IPS-20b (cell line): Measurements from ENCODE around the gene KRTAP13-4.

Experiments
- H3K27ac ChIP-seq: one replicate; pipeline ENCODE4 v1.5.1; 2013; ENCODE audit warnings: low read length
- H3K27me3 ChIP-seq: 2 replicates; pipeline ENCODE4 v1.6.1; 2013; ENCODE audit warnings: mild to moderate bottlenecking, low read length, inconsistent platforms; ENCODE audit not compliant: insufficient read depth
- H3K36me3 ChIP-seq: 2 replicates; pipeline ENCODE4 v1.6.1; 2013; ENCODE audit warnings: low read depth, mild to moderate bottlenecking, inconsistent platforms, low read length, moderate library complexity; ENCODE audit not compliant: insufficient read depth
- H3K4me1 ChIP-seq: 2 replicates; pipeline ENCODE4 v1.6.1; 2013; ENCODE audit warnings: mild to moderate bottlenecking, control low read depth, inconsistent platforms, low read length, moderate library complexity; ENCODE audit not compliant: insufficient read depth
- H3K4me3 ChIP-seq: 2 replicates; pipeline ENCODE4 v1.5.1; 2013; ENCODE audit warnings: mild to moderate bottlenecking, low read length, inconsistent platforms
- H3K9ac ChIP-seq: 2 replicates; pipeline ENCODE4 v1.6.1; 2013; ENCODE audit warnings: low read depth, mild to moderate bottlenecking, inconsistent platforms, low read length, moderate library complexity
- H3K9me3 ChIP-seq: 2 replicates; pipeline ENCODE4 v1.6.1; 2013; ENCODE audit warnings: mild to moderate bottlenecking, low read depth, low read length, inconsistent platforms; ENCODE audit not compliant: insufficient read depth

KRTAP13-4 gene

DNA sequence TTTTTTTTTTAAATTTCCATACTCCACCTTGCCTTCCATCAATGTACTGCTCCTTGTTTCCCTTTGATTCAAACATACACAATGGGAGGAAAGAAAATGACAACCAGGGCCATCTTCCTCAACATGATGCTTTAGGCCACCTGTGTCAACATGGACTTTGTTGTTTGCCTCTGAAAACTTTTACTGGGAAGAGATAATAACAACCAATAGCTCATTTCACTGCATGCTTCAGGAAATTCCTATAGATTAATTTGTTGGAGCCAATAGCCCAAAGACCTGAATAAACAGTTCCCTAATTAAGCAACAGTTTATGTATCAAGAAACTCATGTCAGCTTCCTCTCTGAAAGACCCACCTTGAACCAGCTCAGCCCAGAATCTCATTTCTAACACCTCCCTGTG, 13.2 kb downstream of the KRTAP13-4 start:
- no peaks in the 10 kb centered on the region for H3K27me3 ChIP-seq
- no peaks in the 10 kb centered on the region for H3K36me3 ChIP-seq
- no peak overlapping the region for H3K4me3 ChIP-seq
- H3K4me1 ChIP-seq: peaks cover 11% of the 10 kb centered on the region; the same call in 1 of the 2 replicates
- H3K9me3 ChIP-seq: no peaks in the 10 kb centered on the region
- H3K9ac ChIP-seq: no peak overlapping the region
- H3K27ac ChIP-seq: no peak overlapping the region

GRCh38 chr21:30444204-30444603, 14.2 kb downstream of the KRTAP13-4 start:
- Histone ChIP-seq H3K4me1 (peaks cover 11% of the 10 kb centered on the region; the same call in 1 of the 2 replicates), H3K9me3 (no peaks in the 10 kb centered on the region), H3K27ac (no peak overlapping the region), H3K27me3 (no peaks in the 10 kb centered on the region), H3K36me3 (no peaks in the 10 kb centered on the region), H3K4me3 (peak overlapping the region; percentile 10; the same call in 1 of the 2 replicates), H3K9ac (no peak overlapping the region)

DNA sequence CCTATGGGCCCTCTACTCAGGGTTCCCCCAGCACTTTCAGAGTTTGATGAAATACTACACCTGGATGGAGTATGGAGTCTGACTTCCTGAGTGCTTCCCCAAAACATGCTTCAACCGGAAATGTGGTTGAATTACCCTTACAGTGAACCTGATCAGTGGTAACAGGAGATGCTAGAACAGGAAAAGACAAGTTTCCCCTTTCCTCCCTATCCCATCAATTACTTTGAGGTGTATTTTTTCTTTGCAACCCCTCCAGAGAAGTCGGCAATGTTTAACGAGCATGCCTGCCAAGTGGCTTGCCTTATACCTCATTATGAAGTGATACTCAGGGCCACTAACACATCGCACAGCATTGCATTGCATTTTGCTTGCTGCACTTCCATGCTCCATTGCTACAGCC, 17.0 kb downstream of the KRTAP13-4 start:
- no peak overlapping the region for H3K9ac ChIP-seq
- no peaks in the 10 kb centered on the region for H3K27me3 ChIP-seq
- no peak overlapping the region for H3K4me3 ChIP-seq
- H3K36me3 ChIP-seq: no peaks in the 10 kb centered on the region
- no peaks in the 10 kb centered on the region for H3K9me3 ChIP-seq
- peaks cover 11% of the 10 kb centered on the region; the same call in 1 of the 2 replicates for H3K4me1 ChIP-seq
- no peak overlapping the region for H3K27ac ChIP-seq

DNA sequence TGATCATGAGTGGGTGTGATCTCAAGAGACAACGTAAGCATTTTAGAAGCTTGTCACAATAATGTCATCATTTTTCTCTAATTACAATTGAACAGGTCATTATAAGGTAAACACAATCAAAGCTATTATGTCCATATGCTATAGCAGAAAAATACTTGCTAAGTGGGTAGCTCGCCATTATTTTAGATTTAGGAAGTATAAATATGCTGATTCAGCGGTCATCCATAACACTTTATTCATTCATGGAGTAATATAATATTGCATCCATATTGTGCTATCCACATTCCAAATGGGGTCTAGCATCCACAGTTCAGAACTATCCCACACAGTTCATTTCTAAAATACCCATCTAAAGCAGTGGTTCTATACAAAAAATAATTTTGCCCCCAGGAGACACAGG, 18.5 kb downstream of the KRTAP13-4 start:
- H3K9ac ChIP-seq: no peak overlapping the region
- no peak overlapping the region for H3K4me3 ChIP-seq
- H3K4me1 ChIP-seq: peaks cover 7% of the 10 kb centered on the region; the same call in 1 of the 2 replicates
- no peaks in the 10 kb centered on the region for H3K9me3 ChIP-seq
- no peaks in the 10 kb centered on the region for H3K36me3 ChIP-seq
- no peak overlapping the region for H3K27ac ChIP-seq
- no peaks in the 10 kb centered on the region for H3K27me3 ChIP-seq

- H3K4me1 ChIP-seq: no peaks in the 10 kb centered on the region
- H3K27me3 ChIP-seq: no peaks in the 10 kb centered on the region
- H3K36me3 ChIP-seq: no peaks in the 10 kb centered on the region
- H3K27ac ChIP-seq: no peak overlapping the region
- H3K4me3 ChIP-seq: no peak overlapping the region
- no peaks in the 10 kb centered on the region for H3K9me3 ChIP-seq
- no peak overlapping the region for H3K9ac ChIP-seq
Measured at GRCh38 chr21:30463713-30464112, 33.7 kb downstream of the KRTAP13-4 start.

GRCh38 chr21:30468900-30469714, 39.1 kb downstream of the KRTAP13-4 start:
- Histone ChIP-seq H3K9ac (no peak overlapping the region), H3K36me3 (no peaks in the 10 kb centered on the region), H3K27ac (no peak overlapping the region), H3K4me1 (no peaks in the 10 kb centered on the region), H3K9me3 (no peaks in the 10 kb centered on the region), H3K27me3 (no peaks in the 10 kb centered on the region), H3K4me3 (no peak overlapping the region)

GRCh38 chr21:30478004-30478403, 48.0 kb downstream of the KRTAP13-4 start:
- no peaks in the 10 kb centered on the region for H3K36me3 ChIP-seq
- no peaks in the 10 kb centered on the region for H3K27me3 ChIP-seq
- H3K9me3 ChIP-seq: no peaks in the 10 kb centered on the region

GRCh38 chr21:30479259-30479658, 49.2 kb downstream of the KRTAP13-4 start:
- Histone ChIP-seq H3K9ac (no peak overlapping the region), H3K27ac (no peak overlapping the region), H3K36me3 (no peaks in the 10 kb centered on the region), H3K27me3 (no peaks in the 10 kb centered on the region), H3K4me3 (no peak overlapping the region), H3K4me1 (no peaks in the 10 kb centered on the region), H3K9me3 (no peaks in the 10 kb centered on the region)

More at GRCh38 chr21:30478004-30478403, 48.0 kb downstream of the KRTAP13-4 start:
- Histone ChIP-seq H3K4me3 (no peak overlapping the region), H3K9ac (no peak overlapping the region), H3K27ac (no peak overlapping the region), H3K4me1 (no peaks in the 10 kb centered on the region)

DNA sequence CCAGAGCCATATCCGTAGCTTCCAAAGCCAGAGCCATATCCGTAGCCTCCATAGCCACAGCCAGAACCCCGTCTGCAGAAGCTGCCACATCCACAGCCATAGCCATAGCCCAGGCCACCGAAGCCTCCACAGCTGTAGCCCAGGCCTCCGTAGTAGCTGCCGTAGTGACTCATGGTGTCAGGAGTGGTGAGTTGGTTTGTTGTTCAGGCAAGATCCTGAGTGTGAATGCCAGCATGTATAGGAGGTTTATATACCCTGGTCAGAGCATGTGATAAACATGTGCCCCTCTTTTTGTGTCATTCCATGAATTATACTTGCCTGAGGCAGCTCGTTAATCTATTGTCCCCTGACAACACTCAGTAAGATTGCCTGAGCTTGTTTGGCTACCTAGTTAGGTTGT, 50.1 kb downstream of the KRTAP13-4 start, which contains the start of gene KRTAP19-1:
TSS of gene KRTAP19-1 (minus strand) at position 223 of the 400 bp plus-strand sequence. CDS start at position 173, 50 bp downstream.
- Histone ChIP-seq H3K4me1 (no peaks in the 10 kb centered on the region), H3K36me3 (no peaks in the 10 kb centered on the region), H3K27me3 (no peaks in the 10 kb centered on the region), H3K9me3 (peaks cover 3% of the 10 kb centered on the region; the same call in 1 of the 2 replicates), H3K27ac (no peak within 1 kb of the TSS), H3K4me3 (no peak within 1 kb of the TSS), H3K9ac (no peak within 1 kb of the TSS)
